ENCODE data around the gene FBXO31.

- TF ChIP-seq POLR2A (IDR thresholded peaks at IDR 0.05) = no peak
- TF ChIP-seq CTCF (IDR thresholded peaks at IDR 0.05) = no peak
- TF ChIP-seq EP300 (IDR thresholded peaks at IDR 0.05) = no peak
- TF ChIP-seq POLR2AphosphoS5 (IDR thresholded peaks at IDR 0.05) = no peak
Measured at GRCh38 chr16:87358696-87359095, 24.9 kb downstream of the FBXO31 start.
